Measurements from ENCODE around the gene IQCM. TPM values are rescaled to one million over a fixed set of nuclear protein-coding genes. Genes with fewer than 3 reads are reported as not detected.

Gene IQCM
- total RNA-seq, 1 experiment from 2014 or later: 0.11 TPM

DNA sequence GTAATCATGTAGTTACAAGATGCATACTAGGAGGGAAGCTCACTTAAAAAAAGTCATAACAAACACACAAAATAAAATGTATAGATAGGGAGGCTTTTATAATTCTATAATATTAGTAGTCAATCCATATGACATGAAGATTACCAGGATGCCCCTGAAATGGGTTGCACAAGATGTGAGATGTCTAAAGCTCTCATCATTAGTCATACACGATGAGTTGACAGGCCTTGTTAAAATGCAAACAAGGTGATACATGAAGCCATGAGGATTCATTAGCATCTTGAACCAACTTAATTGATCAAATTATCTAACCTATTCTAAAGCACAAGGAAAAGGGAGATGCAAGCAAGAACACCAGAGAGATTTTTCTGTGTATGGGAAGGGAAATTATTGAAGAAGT is 470.2 kb downstream of the IQCM start:
- Mint-ChIP-seq H3K4me1 (no peaks in the 10 kb centered on the region), H3K27me3 (ENCODE audit: low read depth) (no peaks in the 10 kb centered on the region), H3K27ac (no peak overlapping the region), H3K9me3 (peaks cover 4% of the 10 kb centered on the region; the same call in 1 of the 2 replicates), H3K36me3 (no peaks in the 10 kb centered on the region), H3K4me3 (no peak overlapping the region)
- DNase-seq (ENCODE audit: low spot score) (no peak), ATAC-seq (no peak)
- CTCF ChIA-PET: no interaction called here
- POLR2A ChIA-PET: no interaction called here
- TF ChIP-seq JAZF1 (CRISPR knock-in tag; IDR thresholded peaks at IDR 0.05) (no peak), ZNF671 (CRISPR knock-in tag; IDR thresholded peaks at IDR 0.05) (no peak), ZNF317 (CRISPR knock-in tag; IDR thresholded peaks at IDR 0.05; ENCODE audit: borderline replicate concordance, low read depth) (no peak), TEAD1 (CRISPR knock-in tag; IDR thresholded peaks at IDR 0.05) (no peak), IRF2 (CRISPR knock-in tag; IDR thresholded peaks at IDR 0.05; ENCODE audit: borderline replicate concordance, low read depth) (no peak), ESRRA (CRISPR knock-in tag; IDR thresholded peaks at IDR 0.05; ENCODE audit: borderline replicate concordance) (no peak), FOXK1 (CRISPR knock-in tag; IDR thresholded peaks at IDR 0.05) (no peak), OVOL2 (CRISPR knock-in tag; IDR thresholded peaks at IDR 0.05; ENCODE audit: borderline replicate concordance) (no peak), SMAD4 (CRISPR knock-in tag; IDR thresholded peaks at IDR 0.05) (no peak), ZNF263 (CRISPR knock-in tag; IDR thresholded peaks at IDR 0.05; ENCODE audit: low read depth) (no peak), NFE2L1 (CRISPR knock-in tag; IDR thresholded peaks at IDR 0.05) (no peak)
- TF ChIP-seq, protein P1, sequence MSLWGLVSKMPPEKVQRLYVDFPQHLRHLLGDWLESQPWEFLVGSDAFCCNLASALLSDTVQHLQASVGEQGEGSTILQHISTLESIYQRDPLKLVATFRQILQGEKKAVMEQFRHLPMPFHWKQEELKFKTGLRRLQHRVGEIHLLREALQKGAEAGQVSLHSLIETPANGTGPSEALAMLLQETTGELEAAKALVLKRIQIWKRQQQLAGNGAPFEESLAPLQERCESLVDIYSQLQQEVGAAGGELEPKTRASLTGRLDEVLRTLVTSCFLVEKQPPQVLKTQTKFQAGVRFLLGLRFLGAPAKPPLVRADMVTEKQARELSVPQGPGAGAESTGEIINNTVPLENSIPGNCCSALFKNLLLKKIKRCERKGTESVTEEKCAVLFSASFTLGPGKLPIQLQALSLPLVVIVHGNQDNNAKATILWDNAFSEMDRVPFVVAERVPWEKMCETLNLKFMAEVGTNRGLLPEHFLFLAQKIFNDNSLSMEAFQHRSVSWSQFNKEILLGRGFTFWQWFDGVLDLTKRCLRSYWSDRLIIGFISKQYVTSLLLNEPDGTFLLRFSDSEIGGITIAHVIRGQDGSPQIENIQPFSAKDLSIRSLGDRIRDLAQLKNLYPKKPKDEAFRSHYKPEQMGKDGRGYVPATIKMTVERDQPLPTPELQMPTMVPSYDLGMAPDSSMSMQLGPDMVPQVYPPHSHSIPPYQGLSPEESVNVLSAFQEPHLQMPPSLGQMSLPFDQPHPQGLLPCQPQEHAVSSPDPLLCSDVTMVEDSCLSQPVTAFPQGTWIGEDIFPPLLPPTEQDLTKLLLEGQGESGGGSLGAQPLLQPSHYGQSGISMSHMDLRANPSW (CRISPR knock-in tag; conservative IDR thresholded peaks at IDR 0.05; ENCODE audit: low read depth): no peak
- TF ChIP-seq, protein P2, sequence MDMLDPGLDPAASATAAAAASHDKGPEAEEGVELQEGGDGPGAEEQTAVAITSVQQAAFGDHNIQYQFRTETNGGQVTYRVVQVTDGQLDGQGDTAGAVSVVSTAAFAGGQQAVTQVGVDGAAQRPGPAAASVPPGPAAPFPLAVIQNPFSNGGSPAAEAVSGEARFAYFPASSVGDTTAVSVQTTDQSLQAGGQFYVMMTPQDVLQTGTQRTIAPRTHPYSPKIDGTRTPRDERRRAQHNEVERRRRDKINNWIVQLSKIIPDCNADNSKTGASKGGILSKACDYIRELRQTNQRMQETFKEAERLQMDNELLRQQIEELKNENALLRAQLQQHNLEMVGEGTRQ (CRISPR knock-in tag; IDR thresholded peaks at IDR 0.05): no peak
- TF ChIP-seq, protein P3, sequence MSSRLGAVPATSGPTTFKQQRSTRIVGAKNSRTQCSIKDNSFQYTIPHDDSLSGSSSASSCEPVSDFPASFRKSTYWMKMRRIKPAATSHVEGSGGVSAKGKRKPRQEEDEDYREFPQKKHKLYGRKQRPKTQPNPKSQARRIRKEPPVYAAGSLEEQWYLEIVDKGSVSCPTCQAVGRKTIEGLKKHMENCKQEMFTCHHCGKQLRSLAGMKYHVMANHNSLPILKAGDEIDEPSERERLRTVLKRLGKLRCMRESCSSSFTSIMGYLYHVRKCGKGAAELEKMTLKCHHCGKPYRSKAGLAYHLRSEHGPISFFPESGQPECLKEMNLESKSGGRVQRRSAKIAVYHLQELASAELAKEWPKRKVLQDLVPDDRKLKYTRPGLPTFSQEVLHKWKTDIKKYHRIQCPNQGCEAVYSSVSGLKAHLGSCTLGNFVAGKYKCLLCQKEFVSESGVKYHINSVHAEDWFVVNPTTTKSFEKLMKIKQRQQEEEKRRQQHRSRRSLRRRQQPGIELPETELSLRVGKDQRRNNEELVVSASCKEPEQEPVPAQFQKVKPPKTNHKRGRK (CRISPR knock-in tag; IDR thresholded peaks at IDR 0.05; ENCODE audit: borderline replicate concordance): no peak
- TF ChIP-seq, protein P4, sequence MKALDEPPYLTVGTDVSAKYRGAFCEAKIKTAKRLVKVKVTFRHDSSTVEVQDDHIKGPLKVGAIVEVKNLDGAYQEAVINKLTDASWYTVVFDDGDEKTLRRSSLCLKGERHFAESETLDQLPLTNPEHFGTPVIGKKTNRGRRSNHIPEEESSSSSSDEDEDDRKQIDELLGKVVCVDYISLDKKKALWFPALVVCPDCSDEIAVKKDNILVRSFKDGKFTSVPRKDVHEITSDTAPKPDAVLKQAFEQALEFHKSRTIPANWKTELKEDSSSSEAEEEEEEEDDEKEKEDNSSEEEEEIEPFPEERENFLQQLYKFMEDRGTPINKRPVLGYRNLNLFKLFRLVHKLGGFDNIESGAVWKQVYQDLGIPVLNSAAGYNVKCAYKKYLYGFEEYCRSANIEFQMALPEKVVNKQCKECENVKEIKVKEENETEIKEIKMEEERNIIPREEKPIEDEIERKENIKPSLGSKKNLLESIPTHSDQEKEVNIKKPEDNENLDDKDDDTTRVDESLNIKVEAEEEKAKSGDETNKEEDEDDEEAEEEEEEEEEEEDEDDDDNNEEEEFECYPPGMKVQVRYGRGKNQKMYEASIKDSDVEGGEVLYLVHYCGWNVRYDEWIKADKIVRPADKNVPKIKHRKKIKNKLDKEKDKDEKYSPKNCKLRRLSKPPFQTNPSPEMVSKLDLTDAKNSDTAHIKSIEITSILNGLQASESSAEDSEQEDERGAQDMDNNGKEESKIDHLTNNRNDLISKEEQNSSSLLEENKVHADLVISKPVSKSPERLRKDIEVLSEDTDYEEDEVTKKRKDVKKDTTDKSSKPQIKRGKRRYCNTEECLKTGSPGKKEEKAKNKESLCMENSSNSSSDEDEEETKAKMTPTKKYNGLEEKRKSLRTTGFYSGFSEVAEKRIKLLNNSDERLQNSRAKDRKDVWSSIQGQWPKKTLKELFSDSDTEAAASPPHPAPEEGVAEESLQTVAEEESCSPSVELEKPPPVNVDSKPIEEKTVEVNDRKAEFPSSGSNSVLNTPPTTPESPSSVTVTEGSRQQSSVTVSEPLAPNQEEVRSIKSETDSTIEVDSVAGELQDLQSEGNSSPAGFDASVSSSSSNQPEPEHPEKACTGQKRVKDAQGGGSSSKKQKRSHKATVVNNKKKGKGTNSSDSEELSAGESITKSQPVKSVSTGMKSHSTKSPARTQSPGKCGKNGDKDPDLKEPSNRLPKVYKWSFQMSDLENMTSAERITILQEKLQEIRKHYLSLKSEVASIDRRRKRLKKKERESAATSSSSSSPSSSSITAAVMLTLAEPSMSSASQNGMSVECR (CRISPR knock-in tag; IDR thresholded peaks at IDR 0.05; ENCODE audit: borderline replicate concordance): no peak
- TF ChIP-seq, protein P5, sequence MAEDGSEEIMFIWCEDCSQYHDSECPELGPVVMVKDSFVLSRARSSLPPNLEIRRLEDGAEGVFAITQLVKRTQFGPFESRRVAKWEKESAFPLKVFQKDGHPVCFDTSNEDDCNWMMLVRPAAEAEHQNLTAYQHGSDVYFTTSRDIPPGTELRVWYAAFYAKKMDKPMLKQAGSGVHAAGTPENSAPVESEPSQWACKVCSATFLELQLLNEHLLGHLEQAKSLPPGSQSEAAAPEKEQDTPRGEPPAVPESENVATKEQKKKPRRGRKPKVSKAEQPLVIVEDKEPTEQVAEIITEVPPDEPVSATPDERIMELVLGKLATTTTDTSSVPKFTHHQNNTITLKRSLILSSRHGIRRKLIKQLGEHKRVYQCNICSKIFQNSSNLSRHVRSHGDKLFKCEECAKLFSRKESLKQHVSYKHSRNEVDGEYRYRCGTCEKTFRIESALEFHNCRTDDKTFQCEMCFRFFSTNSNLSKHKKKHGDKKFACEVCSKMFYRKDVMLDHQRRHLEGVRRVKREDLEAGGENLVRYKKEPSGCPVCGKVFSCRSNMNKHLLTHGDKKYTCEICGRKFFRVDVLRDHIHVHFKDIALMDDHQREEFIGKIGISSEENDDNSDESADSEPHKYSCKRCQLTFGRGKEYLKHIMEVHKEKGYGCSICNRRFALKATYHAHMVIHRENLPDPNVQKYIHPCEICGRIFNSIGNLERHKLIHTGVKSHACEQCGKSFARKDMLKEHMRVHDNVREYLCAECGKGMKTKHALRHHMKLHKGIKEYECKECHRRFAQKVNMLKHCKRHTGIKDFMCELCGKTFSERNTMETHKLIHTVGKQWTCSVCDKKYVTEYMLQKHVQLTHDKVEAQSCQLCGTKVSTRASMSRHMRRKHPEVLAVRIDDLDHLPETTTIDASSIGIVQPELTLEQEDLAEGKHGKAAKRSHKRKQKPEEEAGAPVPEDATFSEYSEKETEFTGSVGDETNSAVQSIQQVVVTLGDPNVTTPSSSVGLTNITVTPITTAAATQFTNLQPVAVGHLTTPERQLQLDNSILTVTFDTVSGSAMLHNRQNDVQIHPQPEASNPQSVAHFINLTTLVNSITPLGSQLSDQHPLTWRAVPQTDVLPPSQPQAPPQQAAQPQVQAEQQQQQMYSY (CRISPR knock-in tag; IDR thresholded peaks at IDR 0.05): no peak
- TF ChIP-seq, protein P6, sequence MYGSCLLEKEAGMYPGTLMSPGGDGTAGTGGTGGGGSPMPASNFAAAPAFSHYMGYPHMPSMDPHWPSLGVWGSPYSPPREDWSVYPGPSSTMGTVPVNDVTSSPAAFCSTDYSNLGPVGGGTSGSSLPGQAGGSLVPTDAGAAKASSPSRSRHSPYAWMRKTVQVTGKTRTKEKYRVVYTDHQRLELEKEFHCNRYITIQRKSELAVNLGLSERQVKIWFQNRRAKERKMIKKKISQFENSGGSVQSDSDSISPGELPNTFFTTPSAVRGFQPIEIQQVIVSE (CRISPR knock-in tag; IDR thresholded peaks at IDR 0.05; ENCODE audit: borderline replicate concordance): no peak
- TF ChIP-seq, protein P7, sequence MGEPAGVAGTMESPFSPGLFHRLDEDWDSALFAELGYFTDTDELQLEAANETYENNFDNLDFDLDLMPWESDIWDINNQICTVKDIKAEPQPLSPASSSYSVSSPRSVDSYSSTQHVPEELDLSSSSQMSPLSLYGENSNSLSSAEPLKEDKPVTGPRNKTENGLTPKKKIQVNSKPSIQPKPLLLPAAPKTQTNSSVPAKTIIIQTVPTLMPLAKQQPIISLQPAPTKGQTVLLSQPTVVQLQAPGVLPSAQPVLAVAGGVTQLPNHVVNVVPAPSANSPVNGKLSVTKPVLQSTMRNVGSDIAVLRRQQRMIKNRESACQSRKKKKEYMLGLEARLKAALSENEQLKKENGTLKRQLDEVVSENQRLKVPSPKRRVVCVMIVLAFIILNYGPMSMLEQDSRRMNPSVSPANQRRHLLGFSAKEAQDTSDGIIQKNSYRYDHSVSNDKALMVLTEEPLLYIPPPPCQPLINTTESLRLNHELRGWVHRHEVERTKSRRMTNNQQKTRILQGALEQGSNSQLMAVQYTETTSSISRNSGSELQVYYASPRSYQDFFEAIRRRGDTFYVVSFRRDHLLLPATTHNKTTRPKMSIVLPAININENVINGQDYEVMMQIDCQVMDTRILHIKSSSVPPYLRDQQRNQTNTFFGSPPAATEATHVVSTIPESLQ (CRISPR knock-in tag; IDR thresholded peaks at IDR 0.05): no peak
- TF ChIP-seq, protein P8, sequence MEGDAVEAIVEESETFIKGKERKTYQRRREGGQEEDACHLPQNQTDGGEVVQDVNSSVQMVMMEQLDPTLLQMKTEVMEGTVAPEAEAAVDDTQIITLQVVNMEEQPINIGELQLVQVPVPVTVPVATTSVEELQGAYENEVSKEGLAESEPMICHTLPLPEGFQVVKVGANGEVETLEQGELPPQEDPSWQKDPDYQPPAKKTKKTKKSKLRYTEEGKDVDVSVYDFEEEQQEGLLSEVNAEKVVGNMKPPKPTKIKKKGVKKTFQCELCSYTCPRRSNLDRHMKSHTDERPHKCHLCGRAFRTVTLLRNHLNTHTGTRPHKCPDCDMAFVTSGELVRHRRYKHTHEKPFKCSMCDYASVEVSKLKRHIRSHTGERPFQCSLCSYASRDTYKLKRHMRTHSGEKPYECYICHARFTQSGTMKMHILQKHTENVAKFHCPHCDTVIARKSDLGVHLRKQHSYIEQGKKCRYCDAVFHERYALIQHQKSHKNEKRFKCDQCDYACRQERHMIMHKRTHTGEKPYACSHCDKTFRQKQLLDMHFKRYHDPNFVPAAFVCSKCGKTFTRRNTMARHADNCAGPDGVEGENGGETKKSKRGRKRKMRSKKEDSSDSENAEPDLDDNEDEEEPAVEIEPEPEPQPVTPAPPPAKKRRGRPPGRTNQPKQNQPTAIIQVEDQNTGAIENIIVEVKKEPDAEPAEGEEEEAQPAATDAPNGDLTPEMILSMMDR (IDR thresholded peaks at IDR 0.05): no peak
